ENCODE measurements around the gene NEK6.

- no peak for TF ChIP-seq CTCF (IDR thresholded peaks at IDR 0.05)
- no peak for TF ChIP-seq POLR2A (IDR thresholded peaks at IDR 0.05)
- TF ChIP-seq EP300 (IDR thresholded peaks at IDR 0.05) = no peak
Observed at GRCh38 chr9:124254261-124254682, 3.5 kb upstream of the NEK6 start.

All from tibial nerve (tissue), 4 donors.